ENCODE results near the gene SYN1.

SYN1 gene

GRCh38 chrX:47568656-47569295 lies 50.9 kb downstream of the SYN1 start:
- peak; percentile 28 for DNase-seq (ENCODE audit: low read depth)
- no peak overlapping the region for H3K4me3 ChIP-seq (replicated peaks; ENCODE audit: low read depth, low read length)
- TF ChIP-seq, protein P1, sequence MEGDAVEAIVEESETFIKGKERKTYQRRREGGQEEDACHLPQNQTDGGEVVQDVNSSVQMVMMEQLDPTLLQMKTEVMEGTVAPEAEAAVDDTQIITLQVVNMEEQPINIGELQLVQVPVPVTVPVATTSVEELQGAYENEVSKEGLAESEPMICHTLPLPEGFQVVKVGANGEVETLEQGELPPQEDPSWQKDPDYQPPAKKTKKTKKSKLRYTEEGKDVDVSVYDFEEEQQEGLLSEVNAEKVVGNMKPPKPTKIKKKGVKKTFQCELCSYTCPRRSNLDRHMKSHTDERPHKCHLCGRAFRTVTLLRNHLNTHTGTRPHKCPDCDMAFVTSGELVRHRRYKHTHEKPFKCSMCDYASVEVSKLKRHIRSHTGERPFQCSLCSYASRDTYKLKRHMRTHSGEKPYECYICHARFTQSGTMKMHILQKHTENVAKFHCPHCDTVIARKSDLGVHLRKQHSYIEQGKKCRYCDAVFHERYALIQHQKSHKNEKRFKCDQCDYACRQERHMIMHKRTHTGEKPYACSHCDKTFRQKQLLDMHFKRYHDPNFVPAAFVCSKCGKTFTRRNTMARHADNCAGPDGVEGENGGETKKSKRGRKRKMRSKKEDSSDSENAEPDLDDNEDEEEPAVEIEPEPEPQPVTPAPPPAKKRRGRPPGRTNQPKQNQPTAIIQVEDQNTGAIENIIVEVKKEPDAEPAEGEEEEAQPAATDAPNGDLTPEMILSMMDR (IDR thresholded peaks at IDR 0.05; ENCODE audit: low read length, missing control alignments) = peak; percentile 31

GRCh38 chrX:47566841-47567240 lies 52.8 kb downstream of the SYN1 start:
- TF ChIP-seq, protein P1 (IDR thresholded peaks at IDR 0.05; ENCODE audit: low read length, missing control alignments) = no peak
- no peak for DNase-seq (ENCODE audit: low read depth)
- H3K4me3 ChIP-seq (replicated peaks; ENCODE audit: low read depth, low read length) = no peak overlapping the region

- TF ChIP-seq, protein P1 (IDR thresholded peaks at IDR 0.05; ENCODE audit: low read length, missing control alignments) = no peak
- no peak overlapping the region for H3K4me3 ChIP-seq (replicated peaks; ENCODE audit: low read depth, low read length)
- DNase-seq (ENCODE audit: low read depth) = no peak
Measured at GRCh38 chrX:47564438-47565085, 55.1 kb downstream of the SYN1 start.

DNA sequence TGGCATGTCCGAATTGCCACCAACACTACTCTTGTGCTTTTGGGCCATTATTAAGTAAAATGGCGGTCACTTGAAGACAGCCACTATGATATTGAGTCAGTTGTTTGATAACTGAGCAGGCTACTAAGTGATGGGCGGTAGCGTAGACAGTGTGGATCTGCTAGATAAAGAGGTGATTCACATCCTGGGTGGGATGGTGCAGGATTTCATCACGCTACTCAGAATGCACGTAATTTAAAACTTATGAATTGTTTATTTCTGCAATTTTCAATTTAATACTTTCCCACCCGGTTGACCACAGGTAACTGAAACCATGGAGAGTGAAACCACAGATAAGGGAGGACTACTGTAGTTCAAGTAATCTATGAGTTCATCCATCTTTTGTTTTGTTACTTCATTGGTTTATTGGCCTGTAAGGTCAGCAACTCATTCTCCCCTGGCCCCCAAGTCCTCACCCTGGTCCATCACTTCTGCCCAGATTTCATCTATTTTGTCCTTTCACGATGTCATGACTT lies 55.8 kb downstream of the SYN1 start:
- H3K4me3 ChIP-seq (replicated peaks; ENCODE audit: low read depth, low read length) = no peak overlapping the region
- TF ChIP-seq, protein P1 (IDR thresholded peaks at IDR 0.05; ENCODE audit: low read length, missing control alignments) = no peak
- DNase-seq (ENCODE audit: low read depth) = peak; percentile 65

- TF ChIP-seq, protein P1 (IDR thresholded peaks at IDR 0.05; ENCODE audit: low read length, missing control alignments) = peak; percentile 34
- H3K4me3 ChIP-seq (replicated peaks; ENCODE audit: low read depth, low read length) = no peak overlapping the region
- peak; percentile 62 for DNase-seq (ENCODE audit: low read depth)
Measured at GRCh38 chrX:47562615-47563243, 56.9 kb downstream of the SYN1 start.

DNA sequence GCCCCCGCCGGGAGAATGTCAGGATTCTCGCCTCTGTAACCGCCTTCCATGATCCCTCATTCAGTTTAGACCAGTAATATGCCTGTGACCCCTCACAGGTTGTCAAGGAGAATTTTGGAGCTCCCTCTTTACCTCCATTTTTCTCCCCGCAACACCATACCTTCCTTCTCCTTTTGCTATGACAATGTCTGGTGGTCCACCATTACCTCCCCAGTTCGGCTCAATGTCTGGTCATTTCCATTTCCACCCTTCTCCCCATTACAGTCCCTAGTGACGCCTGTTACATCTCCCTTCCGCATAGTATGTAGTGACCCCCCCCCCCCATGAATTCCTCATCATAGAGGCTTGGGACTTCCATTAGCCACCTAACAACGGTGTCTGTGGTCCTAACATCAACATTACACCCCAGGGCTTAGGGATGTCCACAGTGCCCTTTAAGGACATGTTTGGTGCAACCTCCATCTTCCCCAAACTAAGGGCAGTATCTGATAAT lies 58.0 kb downstream of the SYN1 start:
- peak overlapping the region; percentile 74 for H3K4me3 ChIP-seq (replicated peaks; ENCODE audit: low read depth, low read length)
- no peak for DNase-seq (ENCODE audit: low read depth)
- TF ChIP-seq, protein P1 (IDR thresholded peaks at IDR 0.05; ENCODE audit: low read length, missing control alignments) = no peak
